LoVo (cell line): ENCODE results near the gene SYNDIG1.

Source experiments
- DNase-seq: peaks from one replicate; pipeline ENCODE4 v3.0.0-alpha.2; 2016; ENCODE audit warnings: low spot score

The SYNDIG1 gene

DNA sequence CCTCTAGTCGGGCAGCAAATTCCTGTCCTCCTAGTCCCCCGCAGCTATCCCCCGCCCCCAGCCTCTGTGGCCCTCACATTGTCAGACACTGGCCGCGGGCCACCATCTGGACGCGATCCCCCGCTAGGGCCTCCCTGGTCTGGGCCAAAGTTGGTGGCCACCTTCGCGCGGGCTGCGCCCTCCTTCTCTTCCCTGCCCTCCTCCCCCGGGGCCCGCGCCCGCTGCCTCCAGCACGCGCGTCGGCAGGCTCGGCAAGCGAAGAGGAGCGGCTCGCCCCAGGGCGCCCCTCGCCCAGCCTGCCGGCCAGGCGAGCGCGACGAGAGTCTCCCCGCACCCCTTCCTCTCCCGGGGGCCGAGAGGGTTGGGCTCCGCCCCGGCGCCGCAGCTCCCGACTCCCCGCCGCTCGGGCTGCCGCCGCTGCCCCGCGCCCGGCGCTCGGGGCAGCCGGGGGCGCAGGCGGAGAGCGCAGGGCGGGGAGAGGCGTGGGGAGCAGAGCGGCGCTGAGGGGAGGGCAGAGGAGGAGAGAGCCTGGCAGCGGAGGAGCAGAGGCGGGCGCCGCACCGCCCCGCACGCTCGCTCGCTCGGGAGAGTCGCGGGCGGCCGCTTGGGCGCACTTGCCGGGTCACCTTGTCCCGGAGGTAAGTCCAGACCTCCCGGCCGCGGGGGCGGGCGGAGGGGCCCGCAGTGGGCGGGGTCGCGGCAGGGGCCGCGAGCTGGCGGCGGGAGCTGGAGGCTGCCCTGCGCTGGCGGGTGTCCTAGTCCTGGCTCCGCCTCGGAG is at the start of gene SYNDIG1:
Gene SYNDIG1 (plus strand): TSS at position 514 of the 778 bp plus-strand sequence. CDS start 73,469 bp downstream, outside the sequence.
- DNase-seq: no peak

DNA sequence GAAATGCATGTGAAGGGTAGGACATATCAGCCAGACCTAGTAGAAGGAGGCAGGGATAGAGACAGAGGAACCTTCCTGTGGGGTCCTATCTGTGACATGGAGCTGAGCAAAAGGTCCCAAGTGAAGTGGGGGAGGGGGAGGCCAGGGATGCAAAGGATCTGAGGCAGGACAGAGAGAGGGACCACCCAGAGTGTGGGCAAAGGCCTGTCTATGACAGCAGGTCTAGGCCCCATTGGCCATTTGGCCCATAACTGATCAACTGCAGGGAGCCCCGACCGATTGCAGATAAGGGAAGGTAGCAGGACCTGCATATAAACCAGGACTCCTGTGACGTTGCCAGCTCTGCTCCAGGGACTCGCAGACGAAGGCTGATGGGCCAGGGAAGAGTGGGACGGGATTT is 49.6 kb upstream of the SYNDIG1 start:
- DNase-seq: no peak

- DNase-seq: no peak
These were observed 48.9 kb upstream of the SYNDIG1 start for GRCh38 chr20:24420567-24420966.

DNA sequence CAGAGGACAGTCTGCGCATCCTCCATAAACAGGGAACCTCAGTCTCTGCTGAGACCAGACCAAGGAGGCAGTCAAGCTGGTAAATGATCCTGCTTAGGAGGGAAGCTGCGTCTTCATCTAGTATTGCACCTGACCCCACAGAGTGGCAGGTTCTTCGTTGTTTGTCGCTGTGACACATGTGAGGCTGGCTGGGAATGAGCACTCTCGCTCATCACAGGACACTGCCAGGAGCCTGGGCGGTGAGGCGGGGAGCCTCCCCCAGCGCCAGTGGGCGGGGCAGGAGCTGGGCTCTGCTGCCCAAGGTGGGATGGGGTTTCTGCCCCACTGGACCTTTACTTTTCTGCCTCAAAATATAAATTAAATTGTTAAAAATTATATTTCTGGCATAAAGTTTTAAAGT is 48.4 kb upstream of the SYNDIG1 start:
- DNase-seq: no peak

DNA sequence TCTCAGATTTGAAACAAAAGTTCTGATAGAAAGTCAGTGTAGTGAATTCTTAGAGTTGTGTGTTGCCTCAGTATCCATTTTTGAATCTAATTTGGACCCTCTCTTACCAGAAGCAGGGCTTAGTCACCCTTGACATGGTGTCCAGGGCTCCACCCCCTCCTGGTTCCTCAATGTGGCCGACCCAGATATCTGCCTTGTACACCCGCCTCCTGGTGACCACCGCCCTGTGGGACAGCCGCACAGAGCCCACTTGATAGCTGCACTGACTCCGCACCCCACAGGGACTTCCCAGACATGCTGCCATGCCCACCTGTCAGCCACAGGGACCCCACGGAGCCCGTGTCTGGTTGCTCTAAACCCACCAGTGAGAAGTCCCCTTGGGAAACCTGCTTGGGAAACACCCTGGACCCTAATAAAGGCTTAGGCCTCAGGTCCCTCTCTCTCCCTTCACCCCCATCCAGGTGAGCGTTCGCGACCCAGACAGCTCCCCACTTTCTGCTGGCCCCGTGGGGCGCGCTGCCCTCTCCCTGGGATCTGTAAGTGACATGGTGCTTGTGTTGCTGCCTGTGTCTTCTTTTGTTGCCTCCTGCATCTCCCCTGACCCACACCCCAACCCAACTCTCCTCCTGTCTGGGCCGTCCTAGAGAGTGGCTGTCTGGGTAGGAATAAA is 47.2 kb upstream of the SYNDIG1 start:
- no peak for DNase-seq

DNA sequence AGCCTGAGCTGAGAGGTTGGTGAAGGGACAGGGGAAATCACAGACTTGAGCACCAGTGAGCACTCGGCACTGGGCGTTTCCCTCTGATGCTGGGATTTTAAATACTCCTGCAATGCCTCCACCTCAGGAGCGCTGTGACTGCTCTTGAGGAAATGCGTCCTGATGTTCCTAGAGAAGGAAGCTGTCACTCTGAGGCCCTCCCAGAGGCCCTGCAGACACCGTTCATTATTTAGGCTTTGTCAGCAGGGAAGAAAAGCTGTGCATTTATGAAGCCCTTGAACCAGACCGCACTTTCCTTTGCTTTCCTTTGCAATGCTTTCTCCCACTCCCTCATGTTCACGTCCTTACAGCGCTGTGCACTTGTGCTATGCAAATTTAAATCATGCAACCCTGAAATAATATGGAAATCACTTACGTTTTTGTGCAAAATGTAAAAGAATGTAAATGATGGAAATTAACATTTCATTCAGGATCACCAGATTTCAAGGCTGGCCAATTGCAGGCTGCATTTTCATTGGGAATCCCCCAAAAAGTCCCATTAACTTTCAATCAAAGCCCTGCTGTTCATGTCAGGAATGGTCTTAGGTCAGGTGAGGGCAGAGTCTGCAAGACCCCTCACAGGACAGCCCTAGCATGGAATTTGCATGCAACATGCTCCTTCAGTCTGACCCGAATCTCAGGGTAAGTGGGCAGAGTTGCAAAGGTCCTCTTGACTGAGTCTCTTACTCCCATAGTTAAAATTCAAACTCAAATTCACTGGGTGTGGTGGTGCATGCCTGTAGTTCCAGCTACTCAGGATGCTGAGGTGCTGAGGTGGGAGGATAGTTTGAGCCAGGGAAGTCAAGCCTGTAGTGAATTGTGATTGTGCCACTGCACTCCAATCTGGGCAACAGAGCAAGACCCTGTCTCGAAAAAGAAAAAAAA is 45.8 kb upstream of the SYNDIG1 start:
- DNase-seq: no peak

DNA sequence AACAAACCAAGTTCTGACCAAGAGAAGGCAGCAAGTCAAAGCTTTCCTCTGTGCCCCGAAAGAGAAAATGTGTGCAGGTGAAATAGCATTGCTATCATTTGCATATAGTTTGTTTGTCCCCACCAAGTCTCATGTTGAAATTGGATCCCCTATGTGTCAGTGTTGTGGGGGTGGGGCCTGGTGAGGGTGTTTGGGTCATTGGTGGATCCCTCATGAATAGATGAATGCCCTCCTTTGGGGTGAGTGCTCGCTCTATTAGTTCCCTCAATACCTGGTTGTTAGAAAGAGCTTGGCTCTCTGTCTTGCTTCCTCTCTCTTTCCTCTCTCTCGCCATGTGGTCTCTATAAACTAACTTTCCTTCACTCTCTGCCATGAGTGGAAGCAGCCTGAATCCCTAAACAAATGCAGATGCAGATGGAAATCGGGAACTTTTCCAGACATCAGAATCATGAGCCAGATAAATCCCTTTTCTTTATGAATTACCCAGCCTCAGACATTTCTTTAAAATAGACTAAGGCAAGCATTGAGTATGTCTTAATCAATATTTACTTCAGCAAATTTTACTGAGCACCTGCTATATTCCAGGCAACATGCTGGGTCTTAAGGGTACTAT is 43.8 kb upstream of the SYNDIG1 start:
- DNase-seq: no peak

DNA sequence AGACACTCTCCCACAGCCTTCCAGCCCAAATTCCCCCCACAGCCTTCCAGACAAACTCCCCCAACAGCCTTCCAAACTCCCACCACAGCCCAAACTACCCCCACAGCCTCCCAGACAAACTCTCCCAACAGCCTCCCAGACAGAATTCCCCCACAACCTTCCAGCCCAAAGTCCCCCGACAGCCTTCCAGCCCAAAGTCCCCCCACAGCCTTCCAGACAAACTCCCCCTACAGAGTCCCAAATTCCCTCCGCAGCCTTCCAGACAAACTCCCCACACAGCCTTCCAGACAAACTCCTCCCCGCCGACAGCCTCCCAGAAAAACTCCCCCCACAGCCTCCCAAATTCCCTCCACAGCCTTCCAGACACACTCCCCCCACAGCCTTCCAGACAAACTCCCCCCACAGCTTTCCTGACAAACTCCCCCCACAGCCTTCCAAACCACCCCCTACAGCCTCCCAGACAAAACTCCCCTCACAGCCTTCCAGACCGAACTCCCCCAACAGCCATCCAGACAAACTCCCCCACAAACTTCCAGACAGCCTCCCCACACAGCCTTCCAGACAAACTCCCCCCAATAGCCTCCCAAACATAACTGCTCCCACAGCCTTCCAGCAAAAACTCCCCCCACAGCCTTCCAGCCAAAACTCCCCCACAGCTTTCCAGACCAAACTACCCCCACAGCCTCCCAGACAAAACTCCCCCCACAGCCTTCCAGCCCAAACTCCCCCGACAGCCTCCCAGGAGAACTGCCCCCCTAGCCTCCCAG is 38.0 kb upstream of the SYNDIG1 start:
- DNase-seq: no peak

DNA sequence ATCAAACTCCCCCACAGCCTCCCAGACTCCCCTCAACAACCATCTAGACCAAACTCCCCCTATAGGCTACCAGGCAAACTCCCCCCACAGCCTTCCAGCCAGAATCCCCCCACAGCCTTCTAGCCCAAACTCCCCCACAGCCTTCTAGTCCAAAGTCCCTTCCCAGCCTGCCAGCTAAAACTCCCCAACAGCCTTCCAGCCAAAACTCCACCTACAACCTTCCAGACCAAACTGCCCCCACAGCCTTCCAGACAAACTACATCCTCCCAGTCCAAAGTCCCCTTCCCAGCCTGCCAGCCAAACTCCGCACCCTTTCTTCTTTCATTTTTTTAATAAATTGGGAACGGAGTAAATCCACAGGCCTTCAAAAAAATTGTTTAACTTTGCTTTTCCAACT is 37.4 kb upstream of the SYNDIG1 start:
- DNase-seq: no peak

- no peak for DNase-seq
These were observed 33.3 kb upstream of the SYNDIG1 start for GRCh38 chr20:24436160-24436559.

GRCh38 chr20:24437196-24438082 is 32.0 kb upstream of the SYNDIG1 start:
- DNase-seq: no peak

DNA sequence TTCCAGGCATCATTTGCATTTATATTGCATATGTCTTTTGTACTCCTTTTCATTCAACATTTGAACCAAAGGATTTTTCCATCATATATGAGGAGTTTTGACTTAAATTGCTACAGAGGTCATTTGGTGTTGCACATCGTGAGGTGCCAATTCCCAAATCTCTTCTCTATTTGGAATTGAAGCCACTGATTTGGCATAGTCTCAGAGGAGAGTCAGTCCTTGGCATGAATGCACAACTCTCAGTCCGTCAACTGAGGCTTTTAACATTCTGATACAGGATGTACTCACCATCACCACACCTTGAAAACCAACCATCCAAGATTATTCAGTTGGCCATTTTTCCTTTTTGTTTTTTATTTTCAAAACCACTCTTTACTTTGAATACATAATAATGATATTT is 31.1 kb upstream of the SYNDIG1 start:
- no peak for DNase-seq

DNA sequence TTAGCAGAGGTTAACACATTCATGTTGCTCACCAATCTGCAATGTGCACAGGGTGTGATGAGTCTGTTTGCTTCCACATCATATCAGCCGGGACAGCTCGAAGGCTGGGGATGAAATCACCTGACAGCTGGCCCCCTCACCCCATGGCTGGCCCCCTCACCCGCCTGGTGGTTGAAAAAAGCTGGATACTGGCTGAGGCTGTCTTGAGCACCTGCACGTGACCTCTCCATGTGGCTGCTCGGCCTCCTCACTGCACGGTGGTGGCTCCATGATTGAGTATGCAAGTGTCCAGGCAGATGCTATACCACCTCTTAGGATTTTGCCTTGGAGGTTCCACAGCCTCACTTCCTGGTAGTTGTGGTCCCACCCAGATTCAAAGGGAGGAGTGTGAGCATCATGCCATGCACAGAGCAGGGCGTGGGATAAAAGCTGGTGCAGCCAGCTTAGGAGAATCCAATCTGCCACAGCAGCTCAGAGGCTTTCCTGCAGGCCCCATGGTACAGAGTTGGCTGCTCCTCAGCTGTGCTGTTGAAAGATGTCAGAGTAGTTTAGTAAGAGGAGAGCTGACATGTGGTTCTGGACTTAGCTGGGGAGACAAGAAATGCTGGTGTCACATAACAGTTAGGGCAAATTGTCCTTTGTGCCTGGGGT is 29.6 kb upstream of the SYNDIG1 start:
- DNase-seq: no peak

DNA sequence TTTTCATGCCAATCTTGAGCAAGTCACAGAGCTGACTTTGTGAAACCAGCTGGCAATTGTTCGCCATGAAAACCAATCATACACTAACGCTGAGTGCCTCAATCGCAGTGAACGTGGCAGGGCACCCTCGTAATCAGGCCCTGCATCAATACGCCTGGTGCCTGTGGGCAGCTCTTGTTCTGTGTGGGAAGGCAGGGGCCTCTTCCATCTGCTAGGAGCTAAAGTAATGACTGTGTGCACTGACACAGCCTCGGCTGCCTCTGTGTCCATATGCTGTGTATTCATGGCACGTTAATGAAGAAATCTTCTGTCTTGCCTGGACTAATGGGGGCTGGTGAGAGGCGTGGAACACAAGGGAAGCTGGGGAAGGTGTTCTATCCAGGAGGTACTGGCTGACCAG is 27.8 kb upstream of the SYNDIG1 start:
- no peak for DNase-seq

DNA sequence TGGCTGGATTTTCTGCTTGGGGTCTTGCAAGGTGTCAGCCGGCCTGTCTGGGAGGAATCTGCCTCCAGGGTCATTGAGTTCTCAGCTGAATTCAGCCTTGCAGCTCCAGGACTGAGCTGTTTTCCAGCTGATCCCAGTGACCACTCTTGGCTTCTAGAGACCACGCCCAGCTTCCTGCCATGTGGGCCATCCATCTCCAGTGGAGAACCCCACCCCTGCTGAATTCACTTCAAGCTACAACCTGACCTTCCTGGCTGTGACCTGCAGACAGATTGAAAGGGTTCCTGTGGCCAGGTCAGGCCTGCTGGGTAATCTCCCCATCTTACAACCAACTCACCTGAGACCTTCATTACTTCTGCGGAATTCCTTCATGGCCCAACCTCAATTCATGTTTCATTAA is 26.5 kb upstream of the SYNDIG1 start:
- DNase-seq: no peak

- DNase-seq: no peak
These were observed 26.0 kb upstream of the SYNDIG1 start for GRCh38 chr20:24443436-24443835.

- no peak for DNase-seq
These were observed 24.8 kb upstream of the SYNDIG1 start for GRCh38 chr20:24444526-24445190.

- DNase-seq: no peak
These were observed 23.8 kb upstream of the SYNDIG1 start for GRCh38 chr20:24445510-24446170.

GRCh38 chr20:24446811-24447210 is 22.6 kb upstream of the SYNDIG1 start:
- no peak for DNase-seq
